ENCODE data around the gene TMEM176A.

- TF ChIP-seq POLR2AphosphoS5 (IDR thresholded peaks at IDR 0.05; ENCODE audit: low read depth, low read length) (no peak), TAF1 (IDR thresholded peaks at IDR 0.05; ENCODE audit: low read depth, low read length) (no peak), POLR2A (IDR thresholded peaks at IDR 0.05; ENCODE audit: low read depth, low read length) (no peak), SPI1 (IDR thresholded peaks at IDR 0.05; ENCODE audit: low read depth, low read length) (no peak), PAX5 (IDR thresholded peaks at IDR 0.05; ENCODE audit: insufficient read depth, low read length, severe bottlenecking) (no peak)
Observed at GRCh38 chr7:150820148-150820547, 19.6 kb downstream of the TMEM176A start.

All from GM12891 (cell line).